Naive thymus-derived CD8-positive, alpha-beta T cell (primary cell): ENCODE data around the gene FAXDC2. TPM values are rescaled to one million over a fixed set of nuclear protein-coding genes. Genes with fewer than 3 reads are reported as not detected.
A peak's percentile ranks its signal among the peaks of the same experiment; 100 is the strongest.

ENCODE experiments used
- ATAC-seq, 2 donors: fragments of 150-1000 bp; cut with Tn5 transposase in 1 of 2; sonication (Bioruptor Pico), chemical (Tn5 transposase) in 1 of 2; 1 replicate in 1 of 2; 2 replicates in 1 of 2; pipeline ENCODE4 v1.10.0; 2021; ENCODE audit warnings: mild to moderate bottlenecking in 2 of 2, moderate library complexity in 2 of 2
- POLR2A ChIA-PET: fragments of 350-600 bp; sonication (Branson Sonifier 250); formaldehyde crosslinking; loops from one replicate; lab custom pipeline; 2021; ENCODE audit warnings: antibody characterized with exemption; lab: Charles Lee
- DNase-seq, 10 donors: peaks; one replicate each; pipeline versions ENCODE4 v3.0.0 to v3.0.0-alpha.2; 2020 to 2022
- H3K27ac Mint-ChIP-seq, 10 donors: one replicate each; pipeline ENCODE4 v1.8.0; 2020 to 2022; ENCODE audit warnings: mild to moderate bottlenecking in 10 of 10, mixed read lengths in 10 of 10, moderate library complexity in 4 of 10, inconsistent platforms in 1 of 10
- H3K27me3 Mint-ChIP-seq, 5 donors: one replicate each; pipeline ENCODE4 v1.8.0; 2021 to 2022; ENCODE audit warnings: mixed read lengths in 5 of 5
- H3K36me3 Mint-ChIP-seq, 3 donors: one replicate each; pipeline ENCODE4 v1.8.0; 2020 to 2022; ENCODE audit warnings: mixed read lengths in 3 of 3, mild to moderate bottlenecking in 2 of 3, inconsistent platforms in 1 of 3
- H3K4me1 Mint-ChIP-seq, 4 donors: one replicate each; pipeline ENCODE4 v1.8.0; 2021 to 2022; ENCODE audit warnings: mixed read lengths in 4 of 4
- H3K4me3 Mint-ChIP-seq, 10 donors: one replicate each; pipeline ENCODE4 v1.8.0; 2020 to 2022; ENCODE audit warnings: mild to moderate bottlenecking in 10 of 10, mixed read lengths in 10 of 10, moderate library complexity in 6 of 10, inconsistent platforms in 1 of 10
- H3K9me3 Mint-ChIP-seq, 9 donors: one replicate each; pipeline ENCODE4 v1.8.0; 2020 to 2022; ENCODE audit warnings: mixed read lengths in 9 of 9, mild to moderate bottlenecking in 3 of 9, inconsistent platforms in 1 of 9, moderate library complexity in 1 of 9
- polyA plus RNA-seq, 3 donors: library from polyadenylated mRNA; unstranded; fragments of 300-500 nt; fragmentation: Illumina TruSeq; gene quantifications; one replicate each; pipeline ENCODE4 v1.2.3, GENCODE V29; 2021
- total RNA-seq, 8 experiments: library from RNA in 2 of 8; stranded (reverse) in 2 of 8; gene quantifications; one replicate each; pipeline ENCODE4 v1.2.3 and lab custom pipeline; 2021 to 2026

Gene FAXDC2
- total and polyA plus RNA-seq, 5 experiments from 2014 or later: 0.22 to 0.86 (median 0.51) TPM; not detected in 1

DNA sequence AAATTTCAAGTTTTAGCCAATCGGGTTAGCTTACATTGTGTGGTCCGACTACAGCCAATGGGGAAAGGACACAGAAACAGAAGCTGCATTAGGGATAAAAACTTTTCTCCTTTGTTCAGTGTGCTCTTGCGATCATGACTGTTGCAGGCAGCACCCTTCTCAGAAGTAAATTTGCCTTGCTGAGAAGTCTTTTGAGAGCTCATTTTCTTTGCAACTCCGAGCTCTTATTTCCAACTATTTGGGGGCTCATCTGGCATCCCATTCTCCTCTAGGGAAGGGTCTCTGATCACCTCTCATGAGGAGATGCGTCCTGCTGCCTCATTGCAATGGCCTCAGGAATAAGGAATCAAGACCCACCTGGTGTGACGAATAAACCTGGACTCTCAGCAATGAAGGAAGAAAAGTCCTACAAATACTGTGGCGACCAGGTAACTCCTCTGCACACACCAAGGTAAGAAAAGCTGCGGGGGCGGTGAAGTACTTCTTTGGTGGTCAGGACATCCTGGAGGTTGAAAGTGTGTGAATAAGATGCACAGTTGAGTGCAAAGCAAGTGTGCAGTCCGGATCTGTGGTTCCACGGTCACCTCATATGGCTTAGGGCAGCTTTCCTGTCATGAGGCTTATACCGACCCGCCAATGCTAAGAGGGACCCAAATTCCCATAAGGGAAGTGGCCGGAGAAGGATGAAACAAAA, 28.4 kb upstream of the FAXDC2 start:
- peaks cover 0 to 4% (median under 1%) of the 10 kb centered on the region in 4 donors for H3K4me1 Mint-ChIP-seq
- POLR2A ChIA-PET: interaction anchor here (1.3 kb wide), 1 partner anchor 10 kb away, joined by 4 read pairs; no protein-coding TSS in a partner anchor
- H3K36me3 Mint-ChIP-seq: peaks cover 50 to 72% (median 66%) of the 10 kb centered on the region in 3 donors
- H3K27ac Mint-ChIP-seq: no peak overlapping the region
- no peak for DNase-seq
- no peaks in the 10 kb centered on the region for H3K27me3 Mint-ChIP-seq
- peaks cover 0 to 49% (median 12%) of the 10 kb centered on the region in 9 donors for H3K9me3 Mint-ChIP-seq
- ATAC-seq: no peak
- H3K4me3 Mint-ChIP-seq: no peak overlapping the region

DNA sequence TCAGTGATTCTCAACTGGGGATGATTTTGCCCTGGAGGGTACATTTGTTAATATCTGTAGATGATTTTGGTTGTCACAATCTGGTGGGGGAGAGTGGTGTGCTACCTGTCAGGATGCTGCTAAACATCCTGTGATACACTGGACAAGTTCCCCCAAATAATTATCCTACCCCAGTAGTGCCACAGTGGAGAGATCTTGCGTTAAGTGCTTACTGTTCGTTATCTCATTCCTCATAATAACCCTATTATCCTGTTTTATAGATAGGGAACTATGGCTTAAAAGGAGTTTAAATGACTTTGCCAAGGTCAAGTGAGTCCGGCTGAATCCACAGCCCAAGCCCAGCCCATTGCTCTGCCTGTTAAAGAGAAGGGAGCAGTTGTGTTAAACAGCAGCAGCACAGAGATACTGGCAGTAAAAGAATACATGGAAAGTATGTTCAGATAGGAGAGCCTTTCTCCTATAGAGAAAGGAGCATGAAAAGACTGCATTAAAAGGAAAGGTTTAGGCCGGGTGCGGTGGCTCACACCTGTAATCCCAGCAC, 23.5 kb upstream of the FAXDC2 start:
- POLR2A ChIA-PET: no interaction called here
- Mint-ChIP-seq H3K9me3 (peaks cover 0 to 15% (median under 1%) of the 10 kb centered on the region in 9 donors), H3K4me1 (peaks cover 0 to 7% (median under 1%) of the 10 kb centered on the region in 4 donors), H3K27me3 (no peaks in the 10 kb centered on the region), H3K4me3 (no peak overlapping the region), H3K27ac (no peak overlapping the region), H3K36me3 (peaks cover 32 to 79% (median 40%) of the 10 kb centered on the region in 3 donors)
- no peak for DNase-seq
- ATAC-seq: no peak

DNA sequence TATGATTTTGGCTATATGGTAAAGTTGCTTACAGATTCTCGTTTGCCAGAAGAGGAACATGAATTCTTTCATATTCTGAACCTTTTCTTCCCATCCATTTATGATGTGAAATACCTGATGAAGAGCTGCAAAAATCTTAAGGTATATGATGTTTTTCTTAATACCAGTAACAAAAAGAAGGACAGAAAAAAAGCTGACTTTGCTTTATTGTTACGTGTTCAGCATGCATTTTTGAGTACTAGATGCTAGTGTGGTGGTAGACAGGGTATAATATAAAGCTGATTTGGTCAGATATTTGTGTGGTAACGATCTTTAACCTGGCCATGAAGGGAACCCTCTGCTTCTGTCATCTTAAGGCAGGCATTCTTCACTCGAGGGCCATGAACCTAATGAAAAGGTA, 21.3 kb upstream of the FAXDC2 start:
- Mint-ChIP-seq H3K9me3 (peaks cover 0 to under 1% (median 0%) of the 10 kb centered on the region in 9 donors), H3K36me3 (peaks cover 26 to 86% (median 29%) of the 10 kb centered on the region in 3 donors), H3K4me3 (no peak overlapping the region), H3K4me1 (peaks cover 5 to 15% (median 8%) of the 10 kb centered on the region in 4 donors), H3K27ac (peak overlapping the region in 2 of 10 donors; percentile 45 to 59), H3K27me3 (no peaks in the 10 kb centered on the region)
- DNase-seq (no peak), ATAC-seq (no peak)
- POLR2A ChIA-PET: no interaction called here

DNA sequence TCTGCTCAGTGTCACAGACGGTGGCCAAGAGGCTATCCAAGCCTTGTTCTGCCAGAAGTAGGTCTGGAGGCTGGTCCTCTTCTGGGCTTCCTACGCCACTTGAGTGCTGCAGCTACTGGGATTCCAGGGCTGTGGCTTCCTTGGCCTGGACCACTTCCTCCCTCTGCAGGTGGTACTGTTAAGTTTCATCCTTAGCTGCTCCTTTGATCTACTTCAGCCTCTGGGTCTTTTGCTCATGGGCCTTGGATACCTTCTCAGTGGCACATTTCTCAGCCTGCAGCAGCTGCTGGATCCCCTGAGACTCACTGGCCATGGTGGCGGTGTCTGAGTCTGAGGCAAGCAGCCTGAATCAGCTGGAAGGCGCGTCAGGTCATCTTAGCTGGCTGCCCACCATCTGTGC, 18.3 kb upstream of the FAXDC2 start:
- peak in 4 of 10 donors; percentile 3 to 67 (median 32) for DNase-seq
- POLR2A ChIA-PET: interaction anchor here (0.5 to 1.8 kb wide), 4 partner anchors 8 to 832 kb away, joined by 3 to 4 read pairs (median 4); no protein-coding TSS in a partner anchor
- peak overlapping the region in 6 of 10 donors; percentile 15 to 59 (median 45) for H3K27ac Mint-ChIP-seq
- ATAC-seq: peak; percentile 53 to 60
- H3K9me3 Mint-ChIP-seq: no peaks in the 10 kb centered on the region
- H3K27me3 Mint-ChIP-seq: no peaks in the 10 kb centered on the region
- H3K4me3 Mint-ChIP-seq: peak overlapping the region in 1 of 10 donors; percentile 32
- H3K36me3 Mint-ChIP-seq: peaks cover 7 to 87% (median 22%) of the 10 kb centered on the region in 3 donors
- peaks cover 5 to 32% (median 17%) of the 10 kb centered on the region in 4 donors for H3K4me1 Mint-ChIP-seq

DNA sequence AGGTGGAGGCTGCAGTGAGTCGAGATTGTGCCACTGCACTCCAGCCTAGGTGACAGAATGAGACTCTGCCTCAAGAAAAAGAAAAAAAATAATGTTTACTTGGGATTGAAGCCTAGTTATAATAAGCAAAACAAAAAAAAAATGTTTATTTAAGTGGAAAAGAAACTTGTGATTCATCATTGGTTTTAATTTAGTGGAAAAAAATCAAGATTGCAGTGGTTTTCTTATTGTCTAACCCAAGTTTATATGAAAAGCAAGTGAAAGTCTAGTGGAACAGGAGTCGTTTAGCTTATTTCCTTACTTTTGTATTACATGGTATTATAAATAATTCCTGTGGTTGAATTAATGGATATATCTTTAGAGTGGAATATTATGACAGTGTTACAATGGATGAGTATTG, 16.4 kb upstream of the FAXDC2 start:
- peaks cover 18 to 47% (median 31%) of the 10 kb centered on the region in 4 donors for H3K4me1 Mint-ChIP-seq

DNA sequence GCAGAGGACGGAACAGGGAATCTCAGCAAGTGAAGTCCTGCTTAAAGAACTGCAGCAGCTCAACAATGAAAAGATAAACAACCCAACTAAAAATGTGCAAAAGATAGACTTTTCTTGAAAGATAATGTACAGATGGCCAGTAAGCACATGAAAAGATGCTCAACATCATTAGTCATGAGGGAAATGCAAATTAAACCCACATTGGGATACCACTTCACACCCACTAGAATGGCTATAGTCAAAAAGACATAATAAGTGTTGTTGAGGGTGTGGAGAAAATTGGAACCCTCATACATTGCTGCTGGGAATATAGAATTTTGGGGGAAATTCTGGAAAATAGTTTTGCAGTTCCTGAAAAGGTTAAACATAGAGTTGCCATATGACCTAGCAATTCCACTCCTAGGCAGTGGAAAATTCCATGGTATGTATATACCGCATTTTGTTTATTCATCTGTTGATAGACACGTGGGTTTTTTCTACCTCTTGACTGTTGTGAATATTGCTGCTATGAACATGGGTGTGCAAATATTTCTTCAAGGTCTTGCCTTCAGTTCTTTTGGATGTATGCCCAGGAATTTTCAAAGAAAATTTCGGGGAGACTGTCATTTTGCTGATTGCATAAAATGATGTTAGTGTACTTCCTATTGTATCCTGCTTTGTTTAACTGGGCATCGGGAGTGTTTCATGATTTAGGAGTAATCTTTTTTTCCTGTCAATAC, 15.2 kb upstream of the FAXDC2 start:
- peaks cover 23 to 53% (median 42%) of the 10 kb centered on the region in 4 donors for H3K4me1 Mint-ChIP-seq
- ATAC-seq (no peak), DNase-seq (no peak)
- POLR2A ChIA-PET: no interaction called here
- peaks cover 0 to 83% (median 12%) of the 10 kb centered on the region in 3 donors for H3K36me3 Mint-ChIP-seq
- no peaks in the 10 kb centered on the region for H3K9me3 Mint-ChIP-seq
- peak overlapping the region in 7 of 10 donors; percentile 2 to 71 (median 39) for H3K27ac Mint-ChIP-seq
- H3K27me3 Mint-ChIP-seq: no peaks in the 10 kb centered on the region
- no peak overlapping the region for H3K4me3 Mint-ChIP-seq

More for the DNA sequence above, 16.4 kb upstream of the FAXDC2 start:
- DNase-seq (no peak), ATAC-seq (no peak)
- Mint-ChIP-seq H3K4me3 (no peak overlapping the region), H3K27ac (peak overlapping the region in 6 of 10 donors; percentile 1 to 43 (median 20)), H3K36me3 (peaks cover 0 to 86% (median 16%) of the 10 kb centered on the region in 3 donors), H3K9me3 (no peaks in the 10 kb centered on the region), H3K27me3 (no peaks in the 10 kb centered on the region)
- POLR2A ChIA-PET: no interaction called here

DNA sequence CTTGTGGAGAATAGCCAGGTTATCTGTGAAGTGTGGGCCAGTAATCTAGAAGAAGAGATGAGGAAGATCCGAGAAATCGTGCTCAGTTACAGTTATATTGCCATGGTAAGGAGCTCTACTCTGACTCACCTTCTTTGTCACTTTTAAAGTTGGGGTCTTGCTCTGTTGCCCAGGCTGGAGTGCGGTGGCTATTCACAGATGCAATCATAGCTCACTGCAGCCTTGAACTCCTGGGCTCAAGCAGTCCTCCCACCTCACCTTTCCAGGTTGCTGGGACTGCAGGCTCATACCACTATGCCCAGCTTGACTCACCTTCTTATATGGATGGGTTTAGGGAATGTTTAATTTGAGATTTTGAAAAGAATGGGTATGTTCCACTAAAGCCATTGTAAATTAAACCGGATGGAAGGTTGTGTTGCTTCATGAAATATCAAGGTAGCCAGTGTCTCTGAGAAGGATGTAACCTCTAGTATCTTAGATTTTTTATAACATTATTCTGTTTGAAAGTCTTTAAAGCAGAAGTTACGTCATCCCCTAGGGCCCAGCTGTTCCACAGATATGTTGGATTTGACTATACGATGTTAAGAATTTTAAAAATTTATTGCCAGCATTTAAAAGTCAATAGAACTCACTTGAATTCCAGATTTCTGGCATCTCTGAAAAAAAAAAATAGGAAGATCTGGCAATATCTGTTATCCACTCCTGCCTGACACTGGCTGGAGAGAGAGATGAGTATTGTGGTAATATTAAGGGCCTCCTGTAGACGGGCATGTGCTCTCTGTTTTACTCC, 13.1 kb upstream of the FAXDC2 start:
- Mint-ChIP-seq H3K27me3 (no peaks in the 10 kb centered on the region), H3K4me1 (peaks cover 32 to 67% (median 50%) of the 10 kb centered on the region in 4 donors), H3K36me3 (peaks cover 0 to 71% (median 12%) of the 10 kb centered on the region in 3 donors), H3K4me3 (peak overlapping the region in 5 of 10 donors; percentile 8 to 92 (median 24)), H3K27ac (peak overlapping the region; percentile 19 to 91 (median 57)), H3K9me3 (no peaks in the 10 kb centered on the region)
- POLR2A ChIA-PET: no interaction called here
- DNase-seq: no peak
- ATAC-seq: no peak

DNA sequence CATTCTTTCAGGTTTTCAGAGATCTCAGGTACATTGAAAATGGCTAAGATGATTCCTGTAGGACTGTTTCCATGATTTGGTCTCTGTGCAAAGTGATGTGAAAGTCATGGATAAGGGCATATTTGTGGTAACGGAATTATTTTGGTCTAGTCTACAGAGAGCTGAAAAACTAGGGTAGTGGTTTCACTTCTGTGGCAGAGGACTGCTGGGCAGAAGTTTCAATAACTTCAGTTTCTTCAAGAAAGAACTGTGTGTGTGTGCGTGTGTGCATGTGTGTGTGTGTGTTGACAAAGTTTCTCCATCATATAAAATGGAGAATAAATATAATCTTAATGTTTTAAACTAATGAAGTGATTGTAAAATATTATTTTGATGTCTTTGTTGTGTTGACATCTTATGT, 12.4 kb upstream of the FAXDC2 start:
- Mint-ChIP-seq H3K4me3 (peak overlapping the region in 8 of 10 donors; percentile 17 to 92 (median 56)), H3K36me3 (peaks cover 0 to 64% (median 12%) of the 10 kb centered on the region in 3 donors), H3K9me3 (no peaks in the 10 kb centered on the region), H3K27me3 (no peaks in the 10 kb centered on the region), H3K4me1 (peaks cover 34 to 65% (median 49%) of the 10 kb centered on the region in 4 donors), H3K27ac (peak overlapping the region; percentile 34 to 91 (median 74))
- POLR2A ChIA-PET: no interaction called here
- ATAC-seq (no peak), DNase-seq (no peak)

DNA sequence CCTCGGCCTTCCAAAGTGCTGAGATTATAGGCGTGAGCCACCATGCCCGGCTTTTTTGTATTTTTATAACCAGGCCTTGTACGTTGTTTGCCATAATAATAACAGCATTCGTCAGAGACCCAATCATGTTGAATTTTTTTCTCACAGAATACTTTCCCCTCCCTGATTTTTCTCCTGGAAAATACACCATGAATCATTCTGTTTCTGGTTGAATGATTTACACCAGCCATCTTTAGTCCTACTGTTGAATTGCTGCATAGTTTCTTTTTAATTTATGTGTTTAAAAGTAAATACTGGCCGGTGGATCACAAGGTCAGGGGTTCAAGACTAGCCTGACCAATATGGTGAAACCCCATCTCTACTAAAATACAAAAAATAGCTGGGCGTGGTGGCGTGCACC, 11.5 kb upstream of the FAXDC2 start:
- no peaks in the 10 kb centered on the region for H3K27me3 Mint-ChIP-seq
- POLR2A ChIA-PET: no interaction called here
- H3K36me3 Mint-ChIP-seq: peaks cover 0 to 58% (median 12%) of the 10 kb centered on the region in 3 donors
- no peak for DNase-seq
- H3K4me3 Mint-ChIP-seq: peak overlapping the region; percentile 22 to 97 (median 76)
- H3K4me1 Mint-ChIP-seq: peaks cover 33 to 64% (median 50%) of the 10 kb centered on the region in 4 donors
- H3K9me3 Mint-ChIP-seq: no peaks in the 10 kb centered on the region
- H3K27ac Mint-ChIP-seq: peak overlapping the region in 8 of 10 donors; percentile 63 to 91 (median 76)
- no peak for ATAC-seq

DNA sequence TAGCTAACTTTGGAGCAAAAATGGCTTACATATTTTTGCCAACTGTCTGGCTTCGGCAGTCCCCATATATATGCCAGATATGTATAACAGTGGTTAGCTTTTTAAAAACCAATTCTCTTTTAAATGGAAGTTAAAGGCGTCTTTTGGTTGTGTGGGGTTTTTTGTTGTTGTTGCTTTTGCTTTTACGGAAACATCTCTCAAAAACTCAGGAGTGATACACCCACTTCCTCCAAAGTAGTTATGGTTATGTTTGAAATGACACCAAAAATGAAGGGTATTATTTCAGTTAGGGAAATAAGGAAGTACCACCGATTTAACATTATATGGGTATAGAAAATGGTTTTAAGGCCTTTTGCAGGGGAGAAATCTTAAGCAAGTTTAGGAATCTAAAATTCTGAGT, 10.4 kb upstream of the FAXDC2 start:
- DNase-seq (no peak), ATAC-seq (no peak)
- Mint-ChIP-seq H3K27me3 (no peaks in the 10 kb centered on the region), H3K9me3 (no peaks in the 10 kb centered on the region), H3K27ac (peak overlapping the region; percentile 91 to 100 (median 99)), H3K36me3 (peaks cover 0 to 47% (median 7%) of the 10 kb centered on the region in 3 donors), H3K4me1 (peaks cover 34 to 63% (median 51%) of the 10 kb centered on the region in 4 donors), H3K4me3 (peak overlapping the region; percentile 87 to 97 (median 95))
- POLR2A ChIA-PET: interaction anchor here (1.0 kb wide), 1 partner anchor 210 kb away, joined by 4 read pairs; no protein-coding TSS in a partner anchor

DNA sequence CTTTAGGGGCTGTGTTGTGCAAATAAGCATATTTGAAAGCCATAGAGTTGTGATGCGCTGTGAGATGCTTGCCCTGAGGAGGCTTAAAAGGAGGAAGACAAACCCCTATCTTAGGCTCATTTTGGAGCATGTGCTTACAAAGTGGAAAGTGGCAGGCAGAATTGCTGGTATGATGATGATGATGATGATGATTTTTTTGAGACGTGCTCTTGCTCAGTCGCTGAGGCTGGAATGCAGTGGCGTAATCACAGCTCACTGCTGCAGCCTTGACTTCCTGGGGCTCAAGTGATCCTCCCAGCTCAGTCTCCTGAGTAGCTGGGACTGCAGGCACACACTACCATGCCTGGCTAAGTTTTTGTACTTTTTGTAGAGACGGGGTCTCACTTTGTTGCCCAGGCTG, 9.7 kb upstream of the FAXDC2 start:
- Mint-ChIP-seq H3K4me3 (peak overlapping the region; percentile 87 to 97 (median 95)), H3K9me3 (no peaks in the 10 kb centered on the region), H3K27ac (peak overlapping the region; percentile 91 to 100 (median 99)), H3K27me3 (no peaks in the 10 kb centered on the region), H3K4me1 (peaks cover 32 to 59% (median 49%) of the 10 kb centered on the region in 4 donors), H3K36me3 (peaks cover 0 to 40% (median 3%) of the 10 kb centered on the region in 3 donors)
- DNase-seq (no peak), ATAC-seq (no peak)
- POLR2A ChIA-PET: interaction anchor here (0.9 to 1.0 kb wide), 2 partner anchors 100 to 209 kb away, joined by 3 to 4 read pairs; no protein-coding TSS in a partner anchor
